ENCODE measurements around the gene MAMSTR.
A peak's percentile ranks its signal among the peaks of the same experiment; 100 is the strongest.
"Not testable (repeated sequence)": the region's sequence is repeated elsewhere in the genome, so short reads cannot be mapped to it uniquely, and the experiment has no call there.

Gene MAMSTR

GRCh38 chr19:48681127-48681470 lies 38.4 kb downstream of the MAMSTR start:
- peak; percentile 88 for DNase-seq

GRCh38 chr19:48680436-48681126 lies 38.9 kb downstream of the MAMSTR start:
- DNase-seq: no peak

- not testable (repeated sequence) for DNase-seq
Measured at GRCh38 chr19:48680006-48680405, 39.5 kb downstream of the MAMSTR start.

- peak; percentile 75 for DNase-seq
Measured at GRCh38 chr19:48678201-48678600, 41.3 kb downstream of the MAMSTR start.

- DNase-seq: no peak
Measured at GRCh38 chr19:48676887-48677286, 42.6 kb downstream of the MAMSTR start.

GRCh38 chr19:48676487-48676886 lies 43.0 kb downstream of the MAMSTR start:
- DNase-seq: no peak

GRCh38 chr19:48674921-48675824 lies 44.4 kb downstream of the MAMSTR start:
- DNase-seq: peak; percentile 88

GRCh38 chr19:48674216-48674809 lies 45.2 kb downstream of the MAMSTR start:
- DNase-seq: no peak

GRCh38 chr19:48673436-48674100 lies 46.0 kb downstream of the MAMSTR start:
- no peak for DNase-seq

GRCh38 chr19:48672994-48673393 lies 46.5 kb downstream of the MAMSTR start, which contains the start of gene NTN5:
Gene NTN5, minus strand, starts transcription at chr19:48673017. Its CDS starts 2,031 bp downstream, at chr19:48670986.
- DNase-seq: no peak

- no peak for DNase-seq
Measured at GRCh38 chr19:48671446-48671995, 48.0 kb downstream of the MAMSTR start.

GRCh38 chr19:48670699-48671445 lies 48.7 kb downstream of the MAMSTR start:
- DNase-seq: no peak

- no peak for DNase-seq
Measured at GRCh38 chr19:48669903-48670668, 49.4 kb downstream of the MAMSTR start.

- DNase-seq: no peak
Measured at GRCh38 chr19:48668761-48669160, 50.8 kb downstream of the MAMSTR start.

- DNase-seq: no peak
Measured at GRCh38 chr19:48668332-48668731, 51.2 kb downstream of the MAMSTR start.

GRCh38 chr19:48665786-48666185 lies 53.7 kb downstream of the MAMSTR start:
- no peak for DNase-seq

- DNase-seq: no peak
Measured at GRCh38 chr19:48664476-48664875, 55.0 kb downstream of the MAMSTR start.

- DNase-seq: no peak
Measured at GRCh38 chr19:48663667-48664066, 55.9 kb downstream of the MAMSTR start.
